HL-60/S4 treated with retinoic acid at 250 ng/mL for 4 days and 3 days (cell line): ENCODE data around the gene BAG5.

ENCODE experiments used
- in situ Hi-C: fragments of 300-500 bp; cut with MboI; formaldehyde crosslinking; loops from 2 replicates; pipeline ENCODE4 v1.7.0; 2022; ENCODE audit warnings: low sequenced_read_pairs

Gene BAG5

DNA sequence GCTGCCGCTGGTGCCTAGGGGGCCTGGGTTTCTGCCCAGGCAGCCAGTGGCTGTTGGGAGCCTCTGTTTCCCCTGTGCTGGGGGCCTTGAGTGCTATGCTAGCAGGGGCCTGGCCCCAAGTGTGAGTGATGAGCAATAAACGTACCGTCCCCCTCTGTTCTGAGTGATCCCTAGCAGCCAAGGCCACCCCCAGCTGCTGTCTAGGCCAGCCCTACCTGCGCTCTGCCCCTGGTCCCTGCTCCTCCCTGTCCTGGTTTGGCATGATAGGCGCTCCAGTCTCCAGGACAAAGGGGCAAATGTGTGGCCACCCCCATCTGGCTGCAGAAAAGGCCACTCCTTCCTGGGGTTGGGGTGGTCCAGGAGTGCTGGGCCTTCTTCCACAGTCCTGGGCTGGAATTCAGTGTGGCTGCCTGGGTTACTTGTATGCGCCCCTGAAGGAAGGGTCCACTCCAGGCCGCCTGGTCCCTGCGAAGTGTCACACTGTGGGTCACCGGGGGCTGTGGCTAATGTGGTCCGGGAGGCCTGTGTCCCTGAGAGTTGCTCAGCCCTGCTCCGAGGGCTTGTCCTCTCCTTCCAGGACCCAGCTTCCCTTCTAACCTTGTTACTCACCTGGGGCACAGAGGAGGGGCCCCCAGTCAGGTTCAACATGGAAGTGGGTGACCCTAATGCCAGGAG is 26.4 kb downstream of the BAG5 start:
- in situ Hi-C loops, result no loop called here

DNA sequence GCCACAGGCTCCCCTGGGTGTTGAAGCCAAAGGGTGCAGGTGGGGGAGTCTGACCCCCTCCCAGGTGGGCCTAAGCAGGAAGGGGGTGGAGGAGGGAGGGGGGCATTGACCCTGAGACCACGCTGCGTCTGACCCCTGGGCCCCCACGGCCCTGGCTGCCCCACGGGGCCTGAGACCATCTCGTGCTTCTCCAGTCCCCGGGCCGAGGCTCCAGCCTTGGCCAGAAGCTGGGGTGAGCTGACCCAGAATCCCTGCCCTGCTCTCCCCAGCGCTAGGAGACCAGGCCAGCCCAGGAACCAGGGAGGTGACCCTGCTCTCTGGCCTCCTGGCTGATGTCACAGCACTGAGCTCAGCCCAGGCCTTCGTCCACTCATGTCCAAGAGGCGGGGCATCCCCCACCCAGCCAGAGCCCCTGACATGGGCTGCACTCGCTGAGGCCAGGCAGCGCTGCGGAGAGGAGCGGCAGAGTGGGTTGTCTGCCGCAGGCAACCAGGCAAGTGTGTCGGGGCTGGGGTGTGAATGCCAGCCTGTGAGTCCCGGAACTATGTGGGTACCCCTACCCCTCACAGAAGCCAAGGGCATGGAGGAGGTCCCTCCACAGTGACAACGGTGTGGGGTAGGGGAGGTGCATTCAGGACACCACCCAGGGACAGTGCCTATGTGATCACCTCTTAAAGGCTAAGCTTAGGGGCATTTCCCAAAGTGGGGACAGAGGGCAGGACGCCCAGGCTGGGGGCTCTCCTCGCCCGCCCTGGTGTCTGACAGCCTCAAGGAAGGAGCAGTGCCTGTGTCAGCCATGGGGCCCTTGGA is 27.2 kb downstream of the BAG5 start:
- in situ Hi-C loops, result no loop called here

- in situ Hi-C loops, result no loop called here
Measured at GRCh38 chr14:103534576-103535061, 27.8 kb downstream of the BAG5 start.

GRCh38 chr14:103533999-103534575 is 28.4 kb downstream of the BAG5 start:
- in situ Hi-C loops, result no loop called here

DNA sequence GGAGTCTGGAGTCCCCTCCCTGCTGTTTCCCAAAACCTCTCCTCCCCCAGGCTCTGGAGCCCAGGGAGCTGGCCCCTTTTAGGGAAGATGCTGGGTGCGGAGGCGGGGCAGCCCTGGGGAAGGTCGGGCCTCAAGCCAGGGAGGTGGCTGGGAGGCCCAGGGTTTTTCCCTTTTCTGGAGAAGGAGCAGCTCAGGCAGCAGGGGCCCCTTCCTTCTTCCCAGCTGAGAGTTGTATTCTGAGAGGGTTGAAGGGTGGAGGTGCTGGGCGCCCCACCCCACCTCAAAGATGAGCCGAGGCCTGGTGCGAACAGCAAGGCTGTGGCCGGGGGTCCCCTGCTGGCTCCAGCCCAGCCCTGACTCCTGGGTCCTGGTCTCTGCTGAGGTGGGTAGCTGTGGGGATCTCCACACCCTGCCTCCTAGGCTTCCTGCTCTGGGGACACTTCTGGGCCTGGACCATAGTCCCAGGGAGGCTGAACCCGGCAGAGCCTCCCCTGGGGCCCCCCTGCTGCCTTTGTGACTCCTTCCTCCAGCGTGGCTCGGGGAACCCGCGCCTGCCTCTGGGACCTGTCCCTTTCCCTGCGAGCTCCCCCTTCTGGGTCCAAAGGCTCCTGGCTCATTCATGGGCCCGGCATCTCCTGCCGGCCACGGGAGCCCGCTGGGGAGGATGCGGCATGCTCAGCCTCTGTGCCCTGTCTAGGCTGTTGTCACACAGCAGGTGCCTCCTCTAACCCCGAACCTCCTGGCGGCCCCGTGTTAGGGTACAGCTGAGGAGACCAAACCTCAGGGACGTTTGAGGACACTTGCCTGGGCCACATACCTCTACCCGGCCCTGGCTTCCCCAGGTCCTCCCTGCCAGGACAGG is 29.1 kb downstream of the BAG5 start:
- in situ Hi-C loops, result no loop called here

- in situ Hi-C loops, result no loop called here
Measured at GRCh38 chr14:103532216-103533136, 30.0 kb downstream of the BAG5 start.

DNA sequence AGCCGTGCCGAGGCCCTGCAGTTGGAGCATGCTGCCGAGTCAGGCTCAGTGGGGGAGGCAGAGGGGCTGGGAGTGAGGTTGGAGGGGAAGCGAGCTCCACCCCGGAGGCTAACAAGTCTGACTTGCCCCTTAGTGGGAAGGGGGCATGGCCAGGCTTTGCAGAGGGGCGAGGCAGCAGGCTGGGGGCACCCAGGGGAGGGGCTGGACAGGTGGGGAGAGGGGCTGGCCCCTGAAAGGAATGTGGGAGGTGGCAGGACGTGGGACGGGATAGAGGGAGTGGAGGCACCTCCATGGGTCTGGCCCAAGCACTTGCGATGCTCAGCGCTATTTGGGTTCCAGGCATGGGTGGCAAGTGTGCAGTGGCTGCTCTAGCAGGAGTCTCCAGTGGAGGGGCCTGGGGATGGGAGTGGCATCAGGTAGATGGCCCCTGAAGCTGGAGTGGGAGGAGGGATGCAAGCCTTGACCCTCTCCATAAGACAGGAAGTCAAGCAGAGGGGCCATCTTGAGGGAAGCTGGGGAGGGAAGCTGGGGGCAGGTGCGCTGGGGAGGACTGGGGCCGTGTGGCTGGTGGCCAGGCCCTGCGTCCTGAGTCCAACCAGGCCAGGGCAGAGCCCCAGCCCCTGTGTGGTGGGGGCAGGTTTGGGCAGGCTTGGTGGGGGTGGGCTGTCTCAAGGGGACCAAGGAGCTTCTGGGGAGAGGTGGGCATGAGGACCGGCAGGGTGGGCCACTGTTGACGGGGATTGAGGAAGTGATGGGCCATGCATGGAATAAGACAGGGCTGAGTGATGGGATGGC is 30.8 kb downstream of the BAG5 start:
- in situ Hi-C loops, result no loop called here

DNA sequence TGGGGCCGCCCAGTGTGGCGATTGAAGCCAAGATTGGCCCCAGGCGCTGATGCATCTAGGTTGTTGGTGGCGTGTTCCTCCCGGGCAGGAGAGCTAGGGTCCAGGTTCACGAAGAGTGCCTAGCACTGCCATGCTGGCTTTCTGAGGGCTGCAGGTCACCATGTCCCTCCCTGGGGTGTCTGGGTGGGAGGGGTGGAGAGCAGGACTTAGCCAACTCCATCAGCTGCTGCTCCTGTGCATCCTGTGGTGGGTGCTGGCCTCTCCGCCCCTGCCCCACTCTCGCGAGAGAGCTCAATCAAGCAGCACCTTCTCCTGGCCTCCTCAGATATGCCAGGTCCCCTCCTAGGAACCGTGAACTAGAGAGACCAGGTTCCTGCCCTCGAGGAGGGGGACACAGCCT is 31.6 kb downstream of the BAG5 start:
- in situ Hi-C loops, result no loop called here

GRCh38 chr14:103530390-103530789 is 32.1 kb downstream of the BAG5 start:
- in situ Hi-C loops, result no loop called here

GRCh38 chr14:103529383-103530365 is 32.8 kb downstream of the BAG5 start:
- in situ Hi-C loops, result no loop called here

DNA sequence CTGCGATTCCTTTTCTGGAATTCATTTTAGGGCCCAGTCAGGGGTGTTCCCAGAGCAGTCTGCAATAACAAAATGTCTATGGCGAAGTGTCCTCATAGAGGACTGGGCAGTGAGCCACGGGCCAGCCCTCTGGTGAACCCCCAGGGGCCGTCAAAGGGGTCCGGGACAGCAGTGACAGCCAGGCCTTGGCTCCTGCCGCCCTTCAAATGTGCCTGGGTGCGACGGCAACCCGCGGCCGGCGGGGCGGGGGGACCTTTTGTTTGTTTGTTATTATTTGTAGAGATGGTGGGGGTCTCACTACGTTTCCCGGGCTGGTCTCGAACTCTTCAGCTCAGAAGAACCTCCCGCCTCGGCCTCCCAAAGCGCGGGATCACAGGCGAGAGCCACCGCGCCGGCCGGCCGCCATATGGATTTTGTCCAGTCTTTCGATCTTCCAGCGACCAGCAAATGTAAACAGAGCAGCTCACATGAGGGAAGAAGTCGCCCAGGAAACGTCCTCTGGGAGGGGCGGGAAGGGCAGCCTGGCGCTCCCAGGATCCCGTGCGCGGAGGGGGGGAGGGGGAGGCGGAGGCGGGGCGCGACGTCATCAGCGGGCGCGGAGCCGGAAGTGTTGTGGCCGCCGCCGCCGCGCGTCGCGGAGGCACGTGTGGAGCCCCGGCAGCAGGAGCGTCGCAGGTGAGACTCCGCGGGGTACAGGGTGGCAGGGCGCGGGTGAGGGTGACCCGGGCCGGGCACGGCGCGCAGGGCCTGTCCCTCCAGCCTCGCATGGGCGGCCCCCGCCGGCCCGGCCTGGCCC is 33.7 kb downstream of the BAG5 start, which contains the start of gene TRMT61A:
TSS of gene TRMT61A (plus strand) at position 610 of the 796 bp plus-strand sequence. CDS start 783 bp downstream, outside the sequence.
- in situ Hi-C loops, result no loop called here

GRCh38 chr14:103528146-103528586 is 34.3 kb downstream of the BAG5 start:
- in situ Hi-C loops, result no loop called here

DNA sequence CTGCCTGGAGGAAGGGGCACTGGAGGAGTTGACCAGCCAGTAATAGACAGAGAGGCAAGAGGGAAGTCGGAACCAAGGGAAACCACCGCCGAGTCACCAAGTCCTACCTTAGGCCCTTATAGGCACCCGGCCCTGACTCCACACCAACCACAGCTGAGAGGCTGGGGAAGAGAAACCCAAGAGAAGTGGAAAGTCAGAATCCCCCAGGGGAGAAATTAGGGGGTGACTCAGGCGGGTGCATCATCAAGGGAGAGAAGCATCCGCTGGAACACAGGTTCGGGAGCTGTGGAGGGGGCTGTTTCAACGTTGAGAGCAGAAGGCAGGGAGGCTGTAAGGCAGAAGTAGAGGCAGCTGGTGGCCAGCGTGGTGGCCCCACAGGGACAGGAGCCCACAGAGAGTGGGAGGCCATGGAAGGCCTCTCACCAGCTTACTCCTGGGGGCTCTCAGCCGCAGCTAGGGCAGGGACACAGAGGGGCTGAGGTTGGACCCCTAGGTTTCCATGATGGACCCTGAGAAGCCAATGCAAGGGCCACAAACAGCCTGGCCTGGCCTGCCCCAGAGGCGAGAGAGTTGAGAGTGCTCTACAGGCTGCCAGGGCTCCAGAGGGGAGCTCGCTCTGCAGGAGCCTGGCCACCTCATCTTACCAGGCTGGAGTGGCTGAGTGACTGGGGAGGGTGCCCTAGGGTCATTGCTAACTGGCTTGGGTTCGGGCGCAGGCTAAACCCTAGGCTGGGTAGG is 34.9 kb downstream of the BAG5 start:
- in situ Hi-C loops, result no loop called here

DNA sequence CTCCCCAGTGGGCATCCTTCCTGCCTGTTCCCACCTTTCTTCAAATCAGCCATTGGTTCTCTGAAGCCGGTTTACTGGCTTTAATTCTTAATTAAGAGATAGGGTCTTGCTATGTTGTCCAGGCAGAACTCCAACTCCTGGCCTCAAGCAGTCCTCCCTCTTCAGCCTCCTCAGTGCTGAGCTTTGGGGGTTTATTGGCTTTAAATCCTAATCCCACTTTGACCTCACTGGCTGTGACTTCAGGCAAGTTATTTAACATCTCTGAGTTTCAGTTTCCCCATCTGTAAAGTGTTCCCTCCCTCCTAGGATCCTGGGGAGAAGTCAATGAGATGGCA is 35.6 kb downstream of the BAG5 start:
- in situ Hi-C loops, result no loop called here

GRCh38 chr14:103526247-103526913 is 36.1 kb downstream of the BAG5 start:
- in situ Hi-C loops, result no loop called here
